SH-SY5Y (cell line): ENCODE results near the gene ATP6V0A4.

Experiments
- GATA2 ChIP-seq: IDR thresholded peaks from 2 replicates; pipeline ENCODE4 v1.6.1; 2011; ENCODE audit warnings: mild to moderate bottlenecking, low read depth, low read length
- GATA3 ChIP-seq: IDR thresholded peaks from 2 replicates; pipeline ENCODE4 v1.6.1; 2011; ENCODE audit warnings: low read depth, mild to moderate bottlenecking, low read length, moderate library complexity

DNA sequence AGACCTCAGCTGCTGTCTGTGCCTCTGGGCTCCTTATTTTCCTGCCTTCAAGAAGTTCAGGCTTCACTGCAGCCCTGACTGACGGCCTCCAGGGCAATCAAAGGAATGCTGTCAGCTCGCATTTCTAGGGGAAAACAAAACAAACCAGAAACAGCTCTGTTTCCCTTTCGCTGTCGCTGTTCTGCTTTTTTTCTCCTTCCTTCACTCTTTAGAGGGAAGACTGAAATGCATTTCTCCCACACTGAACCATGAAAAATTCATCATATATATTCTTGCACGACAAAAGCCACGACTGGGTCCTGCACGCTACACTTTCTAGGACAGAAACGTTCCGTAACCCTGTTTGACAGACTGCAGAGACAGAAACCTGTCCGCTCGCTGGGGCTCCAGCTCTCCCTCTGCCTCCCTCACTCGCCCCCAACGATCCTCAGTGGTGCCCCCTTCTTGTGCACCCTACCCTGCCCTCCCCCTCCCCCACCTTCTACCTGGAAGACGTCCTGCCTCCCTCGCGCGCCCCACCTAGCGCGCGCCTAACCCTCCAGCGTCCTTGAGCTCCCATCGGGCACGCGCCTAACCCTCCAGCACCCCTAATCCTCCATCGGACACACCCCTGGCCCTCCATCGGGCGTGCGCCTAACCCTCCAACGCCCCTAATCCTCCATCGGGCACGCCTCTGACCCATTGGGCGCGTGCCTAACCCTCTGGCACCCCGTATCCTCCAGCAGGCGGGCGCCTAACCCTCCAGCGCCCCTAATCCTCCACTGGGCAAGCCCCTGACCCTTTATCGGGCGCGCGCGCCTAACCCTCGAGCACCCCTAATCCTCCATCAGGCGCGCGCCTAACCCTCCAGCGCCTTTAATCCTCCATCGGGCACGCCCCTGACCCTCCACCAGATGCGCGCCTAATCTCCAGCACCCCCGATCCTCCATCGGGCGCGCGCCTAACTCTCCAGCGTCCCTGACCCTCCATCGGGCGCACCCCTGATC, 134.0 kb downstream of the ATP6V0A4 start:
- TF ChIP-seq GATA2 = no peak
- TF ChIP-seq GATA3 = no peak
